Psoas muscle (tissue), 8 donors: ENCODE measurements around the gene ASB15. TPM values are rescaled to one million over a fixed set of nuclear protein-coding genes. Genes with fewer than 3 reads are reported as not detected.
"Not testable (repeated sequence)": the region's sequence is repeated elsewhere in the genome, so short reads cannot be mapped to it uniquely, and the experiment has no call there.

Experiments
- ATAC-seq, 4 donors: fragments of 200-7000 bp; cut with Tn5 transposase; one replicate each; pipeline ENCODE4 v1.9.1; 2020; ENCODE audit warnings: moderate library complexity in 3 of 4, mild to moderate bottlenecking in 2 of 4
- DNase-seq, 2 donors: peaks; one replicate each; pipeline ENCODE4 v3.0.0-alpha.2; 2020
- H3K27ac ChIP-seq: fragments of 200-600 bp; one replicate; pipeline ENCODE4 v1.8.0; 2022
- H3K27me3 ChIP-seq, 3 donors: fragments of 200-600 bp in 1 of 3; one replicate each; pipeline versions ENCODE4 v1.6.1 to v1.8.0; 2013 to 2022; ENCODE audit warnings: low read length in 2 of 3, mild to moderate bottlenecking in 2 of 3, moderate library complexity in 1 of 3; ENCODE audit not compliant: insufficient read depth in 3 of 3
- H3K36me3 ChIP-seq, 2 donors: fragments of 200-600 bp in 1 of 2; one replicate each; pipeline versions ENCODE4 v1.6.1 to v1.8.0; 2013 to 2022; ENCODE audit warnings: low read depth in 1 of 2, mild to moderate bottlenecking in 1 of 2, moderate library complexity in 1 of 2; ENCODE audit not compliant: insufficient read depth in 1 of 2
- H3K4me1 ChIP-seq: fragments of 200-600 bp; one replicate; pipeline ENCODE4 v1.8.0; 2022
- H3K4me3 ChIP-seq: fragments of 200-600 bp; one replicate; pipeline ENCODE4 v1.8.0; 2022; ENCODE audit warnings: mild to moderate bottlenecking
- H3K9me3 ChIP-seq: fragments of 200-600 bp; one replicate; pipeline ENCODE4 v1.8.0; 2022
- CTCF ChIP-seq: fragments of 200-600 bp; IDR thresholded peaks from one replicate; pipeline ENCODE4 v1.8.0; 2022; ENCODE audit warnings: antibody characterized with exemption
- WGBS, 3 donors: extraction: QIAGEN DNeasy Blood & Tissue Kit; methylation state at CpG; one replicate each; pipeline versions ENCODE4 v1.1.6 to v1.1.7; 2013; 5-methylcytosine and 5-hydroxymethylcytosine counted together
- intact Hi-C, 2 donors: fragments of 100-400 bp; cut with DNase I; formaldehyde crosslinking; loops; one replicate each; pipeline versions ENCODE4 v1.11.0 to v1.14.2; 2022
- polyA plus RNA-seq, 3 donors: library from polyadenylated mRNA; stranded (reverse); fragments of 200-250 nt; gene quantifications; one replicate each; pipeline ENCODE4 v1.2.3, GENCODE V29; 2013
- total RNA-seq, 4 donors: library from RNA; stranded (reverse); fragmentation: NEBNext Ultra II Directional in 2 of 4; extraction: Animal tissue kit (Norgen Biotek cat#: 25700) in 2 of 4; gene quantifications; one replicate each; pipeline versions ENCODE4 v1.2.1 to v1.2.4, GENCODE V29; 2021 to 2023
- donor health status: healthy with polysubstance abuse.
- donor health status: DM: no; HTN: no; CAD: no; lungs with moderate emphysema.
- donor health status: Bipolar disorder and iron deficiency.
- donor health status: healthy.
- donor health status: DM: yes; HTN: yes; CAD: no.
- donor health status: DM: no; HTN: no; CAD: no.
- donor health status: DM: no; HTN: no; CAD: no.
- donor health status: DM: yes; HTN: yes; CAD: no.

ASB15 gene
- total and polyA plus RNA-seq, 7 donors, result 0.12 to 23.6 (median 10.3) TPM

- Histone ChIP-seq H3K9me3 (no peaks in the 10 kb centered on the region), H3K36me3 (peaks cover 0 to 15% of the 10 kb centered on the region in 2 donors), H3K4me3 (no peak overlapping the region), H3K4me1 (peaks cover 32% of the 10 kb centered on the region), H3K27me3 (no peaks in the 10 kb centered on the region), H3K27ac (peak overlapping the region; percentile 72)
- intact Hi-C loops, result no loop called here
- WGBS, 3 donors, result 38 to 48% (median 39%) methylated on average over 2 of the region's 2 CpGs
- no peak for DNase-seq
- no peak for TF ChIP-seq CTCF
- ATAC-seq, result peak; percentile 76 to 96 (median 92)
Measured at GRCh38 chr7:123627851-123628250, 26.2 kb downstream of the ASB15 start.

- 78 to 87% (median 81%) methylated on average over 5 of the region's 5 CpGs for WGBS, 3 donors
- peak overlapping the region; percentile 72 for H3K27ac ChIP-seq
- no peak for TF ChIP-seq CTCF
- peaks cover 0 to 15% of the 10 kb centered on the region in 2 donors for H3K36me3 ChIP-seq
- DNase-seq, result no peak
- H3K9me3 ChIP-seq, result no peaks in the 10 kb centered on the region
- no peaks in the 10 kb centered on the region for H3K27me3 ChIP-seq
- intact Hi-C loops, result no loop called here
- ATAC-seq, result peak in 1 of 4 donors; percentile 3
- H3K4me3 ChIP-seq, result no peak overlapping the region
- peaks cover 40% of the 10 kb centered on the region for H3K4me1 ChIP-seq
Measured at GRCh38 chr7:123628829-123629228, 27.2 kb downstream of the ASB15 start.

- Histone ChIP-seq H3K4me1 (peaks cover 38% of the 10 kb centered on the region), H3K36me3 (peaks cover 0 to 15% of the 10 kb centered on the region in 2 donors), H3K27ac (peak overlapping the region; percentile 72), H3K27me3 (no peaks in the 10 kb centered on the region), H3K4me3 (no peak overlapping the region), H3K9me3 (no peaks in the 10 kb centered on the region)
- peak in 2 of 4 donors; percentile 15 to 22 for ATAC-seq
- no peak for DNase-seq
- intact Hi-C loops, result no loop called here
- TF ChIP-seq CTCF, result no peak
- 67 to 93% (median 67%) methylated on average over 1 of the region's 1 CpG for WGBS, 3 donors
Measured at GRCh38 chr7:123629281-123629680, 27.7 kb downstream of the ASB15 start.

GRCh38 chr7:123632808-123633207 lies 31.2 kb downstream of the ASB15 start:
- DNase-seq (no peak), ATAC-seq (no peak)
- no peak overlapping the region for H3K4me3 ChIP-seq
- 80 to 83% (median 82%) methylated on average over 2 of the region's 2 CpGs for WGBS, 3 donors
- H3K27ac ChIP-seq, result peak overlapping the region; percentile 31
- H3K36me3 ChIP-seq, result no peaks in the 10 kb centered on the region
- no peaks in the 10 kb centered on the region for H3K9me3 ChIP-seq
- no peaks in the 10 kb centered on the region for H3K27me3 ChIP-seq
- intact Hi-C loops, result loop anchor here in 1 of 2 donors (5.0 to 10.0 kb wide), 2 partner anchors 51 to 52 kb away; no protein-coding TSS in a partner anchor
- H3K4me1 ChIP-seq, result peaks cover 64% of the 10 kb centered on the region
- no peak for TF ChIP-seq CTCF

- intact Hi-C loops, result loop anchor here in 1 of 2 donors (5.0 to 10.0 kb wide), 2 partner anchors 51 kb away; no protein-coding TSS in a partner anchor
- ATAC-seq (no peak), DNase-seq (no peak)
- TF ChIP-seq CTCF, result no peak
- Histone ChIP-seq H3K27me3 (no peaks in the 10 kb centered on the region), H3K4me3 (no peak overlapping the region), H3K27ac (peak overlapping the region; percentile 31), H3K4me1 (peaks cover 67% of the 10 kb centered on the region), H3K9me3 (no peaks in the 10 kb centered on the region), H3K36me3 (no peaks in the 10 kb centered on the region)
- WGBS, 3 donors, result 76 to 78% (median 77%) methylated on average over 7 of the region's 7 CpGs
Measured at GRCh38 chr7:123633553-123633952, 31.9 kb downstream of the ASB15 start.

- not testable (repeated sequence) for DNase-seq
- WGBS, 3 donors, result 68 to 95% (median 85%) methylated on average over 2 of the region's 2 CpGs
Measured at GRCh38 chr7:123634011-123634573, 32.5 kb downstream of the ASB15 start.

More at GRCh38 chr7:123634011-123634573, 32.5 kb downstream of the ASB15 start:
- Histone ChIP-seq H3K4me1 (peaks cover 63% of the 10 kb centered on the region), H3K27ac (peak overlapping the region; percentile 69)
- H3K4me3 ChIP-seq, H3K36me3 ChIP-seq, H3K9me3 ChIP-seq, H3K27me3 ChIP-seq: not testable (repeated sequence)
- peak in 1 of 4 donors; percentile 61 for ATAC-seq
- intact Hi-C loops, result loop anchor here (2.0 to 10.0 kb wide), 3 partner anchors 51 to 69 kb away; no protein-coding TSS in a partner anchor
